Subcutaneous adipose tissue (tissue), 4 donors: ENCODE data around the gene PRDM11. TPM values are rescaled to one million over a fixed set of nuclear protein-coding genes. Genes with fewer than 3 reads are reported as not detected.

Source experiments
- CTCF ChIP-seq: fragments of 450-650 bp; IDR thresholded peaks from one replicate; pipeline ENCODE4 v1.5.1; 2016; ENCODE audit warnings: low read depth, mild to moderate bottlenecking, control low read depth, antibody characterized with exemption, moderate library complexity
- total RNA-seq, 4 donors: library from RNA; depleted of rRNA; stranded (reverse); fragments of >200 nt; gene quantifications; one replicate each; pipeline ENCODE4 v1.1.0, GENCODE V29; 2016

PRDM11 gene
- total RNA-seq, 4 donors from 2014 or later = 3.9 to 11.3 (median 6.4) TPM

- TF ChIP-seq CTCF = no peak
Observed at GRCh38 chr11:45243967-45244366, 97.5 kb downstream of the PRDM11 start.

GRCh38 chr11:45245218-45246045, 99.0 kb downstream of the PRDM11 start:
- TF ChIP-seq CTCF = no peak

- TF ChIP-seq CTCF = no peak
Observed at GRCh38 chr11:45246241-45246640, 99.8 kb downstream of the PRDM11 start.

- TF ChIP-seq CTCF = no peak
Observed at GRCh38 chr11:45247433-45247832, 101.0 kb downstream of the PRDM11 start.

GRCh38 chr11:45248501-45249011, 102.1 kb downstream of the PRDM11 start:
- no peak for TF ChIP-seq CTCF

GRCh38 chr11:45250035-45250718, 103.7 kb downstream of the PRDM11 start:
- TF ChIP-seq CTCF = no peak
